HEK293 (cell line): Measurements from ENCODE around the gene CTSA.
A peak's percentile ranks its signal among the peaks of the same experiment; 100 is the strongest.

Source experiments
- CTCF ChIA-PET: fragments of 350-600 bp; formaldehyde crosslinking; extraction: SDS; loops from one replicate; lab custom pipeline; 2021; ENCODE audit warnings: antibody characterized with exemption; lab: Yijun Ruan, JAX
- POLR2A ChIA-PET: fragments of 300-600 bp; formaldehyde crosslinking; extraction: SDS; loops from one replicate; lab custom pipeline; 2020; ENCODE audit warnings: antibody characterized with exemption, inconsistent platforms; lab: Yijun Ruan, JAX
- H3K27ac ChIP-seq: fragments of 200-500 bp; sonication (Bioruptor generic); 2 replicates; pipeline ENCODE4 v1.5.1; 2014; ENCODE audit warnings: low read depth, low read length, control low read depth, inconsistent platforms; ENCODE audit errors: extremely low read depth
- H3K36me3 ChIP-seq, 2 experiments: fragments of 200-500 bp in 1 of 2; sonication (Bioruptor generic) in 1 of 2; 1 replicate in 1 of 2; 2 replicates in 1 of 2; pipeline ENCODE4 v1.5.1; 2014 to 2017; ENCODE audit warnings: inconsistent platforms in 2 of 2, low read length in 2 of 2; ENCODE audit not compliant: control insufficient read depth in 2 of 2, insufficient read depth in 1 of 2
- H3K4me1 ChIP-seq: fragments of 200-500 bp; sonication (Bioruptor generic); 2 replicates; pipeline ENCODE4 v1.5.1; 2014; ENCODE audit warnings: mild to moderate bottlenecking, low read length, inconsistent platforms; ENCODE audit not compliant: control insufficient read depth, insufficient read depth
- H3K4me3 ChIP-seq: 2 replicates; pipeline ENCODE4 v1.5.1; 2011; ENCODE audit warnings: low read depth, mild to moderate bottlenecking, control low read depth, low read length, moderate library complexity
- H3K9me3 ChIP-seq: fragments of 200-500 bp; sonication (Bioruptor generic); 2 replicates; pipeline ENCODE4 v1.5.1; 2014; ENCODE audit warnings: low read depth, low read length, inconsistent platforms; ENCODE audit not compliant: control insufficient read depth, insufficient read depth
- EGR2 ChIP-seq: fragments of 450-650 bp; formaldehyde crosslinking; IDR thresholded peaks from 2 replicates; pipeline ENCODE4 v1.5.1; 2016; ENCODE audit warnings: low read depth, missing biosample characterization, missing genetic modification characterization
- HOXA7 ChIP-seq: sonication (generic); formaldehyde crosslinking; IDR thresholded peaks from 2 replicates; pipeline ENCODE4 v1.8.1; 2022; ENCODE audit warnings: missing genetic modification reagents, borderline replicate concordance
- KLF9 ChIP-seq: fragments of 450-650 bp; formaldehyde crosslinking; IDR thresholded peaks from 2 replicates; pipeline ENCODE4 v1.5.1; 2016; ENCODE audit warnings: missing biosample characterization, missing genetic modification characterization, low read depth
- MZF1 ChIP-seq: fragments of 450-650 bp; formaldehyde crosslinking; IDR thresholded peaks from 2 replicates; pipeline ENCODE4 v1.5.1; 2017; ENCODE audit warnings: missing biosample characterization, missing genetic modification characterization, borderline replicate concordance
- SP2 ChIP-seq: fragments of 450-650 bp; formaldehyde crosslinking; IDR thresholded peaks from 2 replicates; pipeline ENCODE4 v1.5.1; 2016; ENCODE audit warnings: missing biosample characterization, missing genetic modification characterization
- ZBTB48 ChIP-seq: fragments of 450-650 bp; formaldehyde crosslinking; IDR thresholded peaks from 2 replicates; pipeline ENCODE4 v1.5.1; 2016; ENCODE audit warnings: missing biosample characterization, missing genetic modification characterization
- ZBTB7A ChIP-seq: fragments of 450-650 bp; formaldehyde crosslinking; IDR thresholded peaks from 2 replicates; pipeline ENCODE4 v1.5.1; 2016; ENCODE audit warnings: low read depth, missing biosample characterization, missing genetic modification characterization
- ZFP37 ChIP-seq: fragments of 450-650 bp; formaldehyde crosslinking; IDR thresholded peaks from 2 replicates; pipeline ENCODE4 v1.5.1; 2016; ENCODE audit warnings: missing biosample characterization, missing genetic modification characterization
- ZNF2 ChIP-seq: fragments of 450-650 bp; formaldehyde crosslinking; IDR thresholded peaks from 2 replicates; pipeline ENCODE4 v1.5.1; 2016; ENCODE audit warnings: missing biosample characterization, missing genetic modification characterization
- ZNF302 ChIP-seq: fragments of 450-650 bp; formaldehyde crosslinking; IDR thresholded peaks from 2 replicates; pipeline ENCODE4 v1.5.1; 2016; ENCODE audit warnings: missing biosample characterization, missing genetic modification characterization, low read depth
- ZNF416 ChIP-seq: fragments of 450-650 bp; formaldehyde crosslinking; IDR thresholded peaks from 2 replicates; pipeline ENCODE4 v1.5.1; 2016; ENCODE audit warnings: missing biosample characterization, missing genetic modification characterization
- ZNF423 ChIP-seq: fragments of 450-650 bp; formaldehyde crosslinking; IDR thresholded peaks from 2 replicates; pipeline ENCODE4 v1.5.1; 2016; ENCODE audit warnings: missing biosample characterization, missing genetic modification characterization
- ZNF433 ChIP-seq: fragments of 450-650 bp; formaldehyde crosslinking; IDR thresholded peaks from 2 replicates; pipeline ENCODE4 v1.5.1; 2016; ENCODE audit warnings: missing biosample characterization, missing genetic modification characterization, low read depth
- ZNF514 ChIP-seq: fragments of 450-650 bp; formaldehyde crosslinking; IDR thresholded peaks from 2 replicates; pipeline ENCODE4 v1.5.1; 2016; ENCODE audit warnings: missing biosample characterization, missing genetic modification characterization
- ZNF747 ChIP-seq: fragments of 450-650 bp; formaldehyde crosslinking; IDR thresholded peaks from 2 replicates; pipeline ENCODE4 v1.5.1; 2016; ENCODE audit warnings: missing biosample characterization, missing genetic modification characterization
- ZNF792 ChIP-seq: fragments of 450-650 bp; formaldehyde crosslinking; IDR thresholded peaks from 2 replicates; pipeline ENCODE4 v1.5.1; 2016; ENCODE audit warnings: missing biosample characterization, missing genetic modification characterization
- ZNF843 ChIP-seq: fragments of 450-650 bp; formaldehyde crosslinking; IDR thresholded peaks from 2 replicates; pipeline ENCODE4 v1.5.1; 2016; ENCODE audit warnings: missing biosample characterization, missing genetic modification characterization
- ZSCAN30 ChIP-seq: fragments of 450-650 bp; IDR thresholded peaks from 2 replicates; pipeline ENCODE4 v1.5.1; 2018; ENCODE audit warnings: missing biosample characterization, mild to moderate bottlenecking, missing genetic modification characterization, moderate library complexity
- ZXDB ChIP-seq: fragments of 450-650 bp; formaldehyde crosslinking; IDR thresholded peaks from 2 replicates; pipeline ENCODE4 v1.5.1; 2016; ENCODE audit warnings: missing biosample characterization, missing genetic modification characterization
- TF ChIP-seq, protein P1 (sequence below): fragments of 450-650 bp; formaldehyde crosslinking; IDR thresholded peaks from 2 replicates; pipeline ENCODE4 v1.5.1; 2016; ENCODE audit warnings: missing biosample characterization, missing genetic modification characterization
- TF ChIP-seq, protein P2 (sequence below): fragments of 450-650 bp; formaldehyde crosslinking; IDR thresholded peaks from 2 replicates; pipeline ENCODE4 v1.5.1; 2016; ENCODE audit warnings: missing biosample characterization, missing genetic modification characterization, borderline replicate concordance
- TF ChIP-seq, protein P3 (sequence below): fragments of 450-650 bp; formaldehyde crosslinking; IDR thresholded peaks from 2 replicates; pipeline ENCODE4 v1.5.1; 2016; ENCODE audit warnings: missing biosample characterization, missing genetic modification characterization
- TF ChIP-seq, protein P4 (sequence below): fragments of 450-650 bp; formaldehyde crosslinking; IDR thresholded peaks from 2 replicates; pipeline ENCODE4 v1.5.1; 2016; ENCODE audit warnings: missing biosample characterization, missing genetic modification characterization
- TF ChIP-seq, protein P5 (sequence below): fragments of 450-650 bp; formaldehyde crosslinking; IDR thresholded peaks from 2 replicates; pipeline ENCODE4 v1.5.1; 2016; ENCODE audit warnings: missing biosample characterization, missing genetic modification characterization

The CTSA gene

DNA sequence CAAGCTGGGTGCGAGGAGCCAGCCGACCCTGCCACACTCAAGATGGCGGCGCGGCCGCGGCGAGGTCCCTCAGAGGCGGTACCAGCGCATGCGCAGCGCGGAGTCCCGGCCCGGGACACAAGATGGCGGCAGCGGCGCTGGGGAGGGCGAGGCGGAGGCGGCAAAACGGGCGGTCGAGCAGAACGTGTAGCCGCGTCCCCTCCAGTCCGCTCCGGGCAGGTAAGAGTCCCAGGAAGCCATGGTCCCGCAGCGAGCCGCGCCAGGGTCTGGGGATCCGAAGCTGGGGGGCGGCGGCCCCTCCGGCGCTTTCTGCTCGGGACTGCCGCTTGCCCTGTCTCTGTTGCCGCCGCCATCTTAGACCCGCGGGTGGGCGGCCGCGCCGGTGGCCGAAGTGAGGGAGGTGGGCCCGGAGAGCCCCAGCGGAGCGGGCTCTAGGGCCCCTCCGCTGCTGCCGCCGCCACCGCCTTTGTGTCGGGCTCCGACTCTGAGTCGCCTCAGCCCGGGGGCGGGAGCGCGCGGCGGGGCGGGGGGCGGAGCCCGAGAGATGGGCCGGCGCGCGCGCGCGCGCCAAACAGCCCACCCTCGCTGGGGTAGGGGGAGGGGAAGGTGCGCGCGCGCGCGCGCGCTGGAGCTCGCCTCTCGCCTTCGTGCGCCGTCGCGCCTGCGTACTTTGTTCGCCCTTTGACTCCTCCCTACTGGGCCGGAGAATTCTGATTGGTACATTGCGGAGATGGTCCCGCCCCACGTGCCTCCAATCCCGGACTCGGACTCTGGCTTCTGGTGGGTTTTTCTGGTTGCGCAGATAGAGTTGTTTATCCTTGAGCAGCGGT is 43.7 kb downstream of the CTSA start, which contains the start of gene PCIF1:
PCIF1 (plus strand) TSS at position 98 of the 830 bp plus-strand sequence. CDS start 4,317 bp downstream, outside the sequence.
- Histone ChIP-seq H3K9me3 (no peaks in the 10 kb centered on the region), H3K27ac (peak within 1 kb of the TSS; percentile 98), H3K4me1 (peaks cover 9% of the 10 kb centered on the region), H3K36me3 (peaks cover 0 to 22% of the 10 kb centered on the region in 2 experiments; a peak in 1 of 3 replicates), H3K4me3 (peak within 1 kb of the TSS; percentile 96)
- ChIA-PET POLR2A (interaction anchor here (0.6 to 3.4 kb wide), 35 partner anchors 9 to 1436 kb away, joined by 3 to 28 read pairs (median 4); partner anchors contain the start of genes ACOT8, CTSA, DNTTIP1 and NEURL2), CTCF (interaction anchor here (0.8 to 3.3 kb wide), 4 partner anchors 15 to 52 kb away, joined by 3 to 18 read pairs (median 3); no protein-coding TSS in a partner anchor)
- TF ChIP-seq ZBTB7A (tag by site-specific recombination) (peak; percentile 78), KLF9 (tag by site-specific recombination) (peak; percentile 93), ZNF514 (tag by site-specific recombination) (no peak), HOXA7 (CRISPR knock-in tag) (no peak), ZNF747 (tag by site-specific recombination) (no peak), ZNF423 (tag by site-specific recombination) (no peak), ZBTB48 (tag by site-specific recombination) (peak; percentile 63; the same call in 1 of the 2 replicates), SP2 (peak; percentile 82), ZFP37 (peak; percentile 93), ZNF416 (tag by site-specific recombination) (no peak), ZNF792 (tag by site-specific recombination) (no peak), ZNF302 (tag by site-specific recombination) (no peak), ZXDB (tag by site-specific recombination) (peak; percentile 95), ZNF433 (tag by site-specific recombination) (no peak), ZNF843 (tag by site-specific recombination) (0 out of 2 replicates have a peak, but pooled peaks have one; percentile 30), ZSCAN30 (tag by site-specific recombination) (peak; percentile 85), ZNF2 (tag by site-specific recombination) (peak; percentile 80), EGR2 (tag by site-specific recombination) (peak; percentile 79), MZF1 (tag by site-specific recombination) (no peak)
- TF ChIP-seq, protein P1, sequence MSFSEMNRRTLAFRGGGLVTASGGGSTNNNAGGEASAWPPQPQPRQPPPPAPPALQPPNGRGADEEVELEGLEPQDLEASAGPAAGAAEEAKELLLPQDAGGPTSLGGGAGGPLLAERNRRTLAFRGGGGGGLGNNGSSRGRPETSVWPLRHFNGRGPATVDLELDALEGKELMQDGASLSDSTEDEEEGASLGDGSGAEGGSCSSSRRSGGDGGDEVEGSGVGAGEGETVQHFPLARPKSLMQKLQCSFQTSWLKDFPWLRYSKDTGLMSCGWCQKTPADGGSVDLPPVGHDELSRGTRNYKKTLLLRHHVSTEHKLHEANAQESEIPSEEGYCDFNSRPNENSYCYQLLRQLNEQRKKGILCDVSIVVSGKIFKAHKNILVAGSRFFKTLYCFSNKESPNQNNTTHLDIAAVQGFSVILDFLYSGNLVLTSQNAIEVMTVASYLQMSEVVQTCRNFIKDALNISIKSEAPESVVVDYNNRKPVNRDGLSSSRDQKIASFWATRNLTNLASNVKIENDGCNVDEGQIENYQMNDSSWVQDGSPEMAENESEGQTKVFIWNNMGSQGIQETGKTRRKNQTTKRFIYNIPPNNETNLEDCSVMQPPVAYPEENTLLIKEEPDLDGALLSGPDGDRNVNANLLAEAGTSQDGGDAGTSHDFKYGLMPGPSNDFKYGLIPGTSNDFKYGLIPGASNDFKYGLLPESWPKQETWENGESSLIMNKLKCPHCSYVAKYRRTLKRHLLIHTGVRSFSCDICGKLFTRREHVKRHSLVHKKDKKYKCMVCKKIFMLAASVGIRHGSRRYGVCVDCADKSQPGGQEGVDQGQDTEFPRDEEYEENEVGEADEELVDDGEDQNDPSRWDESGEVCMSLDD (tag by site-specific recombination): no peak
- TF ChIP-seq, protein P2, sequence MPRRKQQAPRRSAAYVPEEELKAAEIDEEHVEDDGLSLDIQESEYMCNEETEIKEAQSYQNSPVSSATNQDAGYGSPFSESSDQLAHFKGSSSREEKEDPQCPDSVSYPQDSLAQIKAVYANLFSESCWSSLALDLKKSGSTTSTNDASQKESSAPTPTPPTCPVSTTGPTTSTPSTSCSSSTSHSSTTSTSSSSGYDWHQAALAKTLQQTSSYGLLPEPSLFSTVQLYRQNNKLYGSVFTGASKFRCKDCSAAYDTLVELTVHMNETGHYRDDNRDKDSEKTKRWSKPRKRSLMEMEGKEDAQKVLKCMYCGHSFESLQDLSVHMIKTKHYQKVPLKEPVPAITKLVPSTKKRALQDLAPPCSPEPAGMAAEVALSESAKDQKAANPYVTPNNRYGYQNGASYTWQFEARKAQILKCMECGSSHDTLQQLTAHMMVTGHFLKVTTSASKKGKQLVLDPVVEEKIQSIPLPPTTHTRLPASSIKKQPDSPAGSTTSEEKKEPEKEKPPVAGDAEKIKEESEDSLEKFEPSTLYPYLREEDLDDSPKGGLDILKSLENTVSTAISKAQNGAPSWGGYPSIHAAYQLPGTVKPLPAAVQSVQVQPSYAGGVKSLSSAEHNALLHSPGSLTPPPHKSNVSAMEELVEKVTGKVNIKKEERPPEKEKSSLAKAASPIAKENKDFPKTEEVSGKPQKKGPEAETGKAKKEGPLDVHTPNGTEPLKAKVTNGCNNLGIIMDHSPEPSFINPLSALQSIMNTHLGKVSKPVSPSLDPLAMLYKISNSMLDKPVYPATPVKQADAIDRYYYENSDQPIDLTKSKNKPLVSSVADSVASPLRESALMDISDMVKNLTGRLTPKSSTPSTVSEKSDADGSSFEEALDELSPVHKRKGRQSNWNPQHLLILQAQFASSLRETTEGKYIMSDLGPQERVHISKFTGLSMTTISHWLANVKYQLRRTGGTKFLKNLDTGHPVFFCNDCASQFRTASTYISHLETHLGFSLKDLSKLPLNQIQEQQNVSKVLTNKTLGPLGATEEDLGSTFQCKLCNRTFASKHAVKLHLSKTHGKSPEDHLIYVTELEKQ (tag by site-specific recombination): no peak
- TF ChIP-seq, protein P3, sequence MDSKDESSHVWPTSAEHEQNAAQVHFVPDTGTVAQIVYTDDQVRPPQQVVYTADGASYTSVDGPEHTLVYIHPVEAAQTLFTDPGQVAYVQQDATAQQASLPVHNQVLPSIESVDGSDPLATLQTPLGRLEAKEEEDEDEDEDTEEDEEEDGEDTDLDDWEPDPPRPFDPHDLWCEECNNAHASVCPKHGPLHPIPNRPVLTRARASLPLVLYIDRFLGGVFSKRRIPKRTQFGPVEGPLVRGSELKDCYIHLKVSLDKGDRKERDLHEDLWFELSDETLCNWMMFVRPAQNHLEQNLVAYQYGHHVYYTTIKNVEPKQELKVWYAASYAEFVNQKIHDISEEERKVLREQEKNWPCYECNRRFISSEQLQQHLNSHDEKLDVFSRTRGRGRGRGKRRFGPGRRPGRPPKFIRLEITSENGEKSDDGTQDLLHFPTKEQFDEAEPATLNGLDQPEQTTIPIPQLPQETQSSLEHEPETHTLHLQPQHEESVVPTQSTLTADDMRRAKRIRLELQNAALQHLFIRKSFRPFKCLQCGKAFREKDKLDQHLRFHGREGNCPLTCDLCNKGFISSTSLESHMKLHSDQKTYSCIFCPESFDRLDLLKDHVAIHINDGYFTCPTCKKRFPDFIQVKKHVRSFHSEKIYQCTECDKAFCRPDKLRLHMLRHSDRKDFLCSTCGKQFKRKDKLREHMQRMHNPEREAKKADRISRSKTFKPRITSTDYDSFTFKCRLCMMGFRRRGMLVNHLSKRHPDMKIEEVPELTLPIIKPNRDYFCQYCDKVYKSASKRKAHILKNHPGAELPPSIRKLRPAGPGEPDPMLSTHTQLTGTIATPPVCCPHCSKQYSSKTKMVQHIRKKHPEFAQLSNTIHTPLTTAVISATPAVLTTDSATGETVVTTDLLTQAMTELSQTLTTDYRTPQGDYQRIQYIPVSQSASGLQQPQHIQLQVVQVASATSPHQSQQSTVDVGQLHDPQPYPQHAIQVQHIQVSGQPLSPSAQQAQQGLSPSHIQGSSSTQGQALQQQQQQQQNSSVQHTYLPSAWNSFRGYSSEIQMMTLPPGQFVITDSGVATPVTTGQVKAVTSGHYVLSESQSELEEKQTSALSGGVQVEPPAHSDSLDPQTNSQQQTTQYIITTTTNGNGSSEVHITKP (tag by site-specific recombination): no peak
- TF ChIP-seq, protein P4, sequence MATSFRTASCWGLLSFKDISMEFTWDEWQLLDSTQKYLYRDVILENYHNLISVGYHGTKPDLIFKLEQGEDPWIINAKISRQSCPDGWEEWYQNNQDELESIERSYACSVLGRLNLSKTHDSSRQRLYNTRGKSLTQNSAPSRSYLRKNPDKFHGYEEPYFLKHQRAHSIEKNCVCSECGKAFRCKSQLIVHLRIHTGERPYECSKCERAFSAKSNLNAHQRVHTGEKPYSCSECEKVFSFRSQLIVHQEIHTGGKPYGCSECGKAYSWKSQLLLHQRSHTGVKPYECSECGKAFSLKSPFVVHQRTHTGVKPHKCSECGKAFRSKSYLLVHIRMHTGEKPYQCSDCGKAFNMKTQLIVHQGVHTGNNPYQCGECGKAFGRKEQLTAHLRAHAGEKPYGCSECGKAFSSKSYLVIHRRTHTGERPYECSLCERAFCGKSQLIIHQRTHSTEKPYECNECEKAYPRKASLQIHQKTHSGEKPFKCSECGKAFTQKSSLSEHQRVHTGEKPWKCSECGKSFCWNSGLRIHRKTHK (tag by site-specific recombination): no peak
- TF ChIP-seq, protein P5, sequence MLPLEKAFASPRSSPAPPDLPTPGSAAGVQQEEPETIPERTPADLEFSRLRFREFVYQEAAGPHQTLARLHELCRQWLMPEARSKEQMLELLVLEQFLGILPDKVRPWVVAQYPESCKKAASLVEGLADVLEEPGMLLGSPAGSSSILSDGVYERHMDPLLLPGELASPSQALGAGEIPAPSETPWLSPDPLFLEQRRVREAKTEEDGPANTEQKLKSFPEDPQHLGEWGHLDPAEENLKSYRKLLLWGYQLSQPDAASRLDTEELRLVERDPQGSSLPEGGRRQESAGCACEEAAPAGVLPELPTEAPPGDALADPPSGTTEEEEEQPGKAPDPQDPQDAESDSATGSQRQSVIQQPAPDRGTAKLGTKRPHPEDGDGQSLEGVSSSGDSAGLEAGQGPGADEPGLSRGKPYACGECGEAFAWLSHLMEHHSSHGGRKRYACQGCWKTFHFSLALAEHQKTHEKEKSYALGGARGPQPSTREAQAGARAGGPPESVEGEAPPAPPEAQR (tag by site-specific recombination): no peak
